ENCODE results near the gene CELA3B. TPM values are rescaled to one million over a fixed set of nuclear protein-coding genes. Genes with fewer than 3 reads are reported as not detected.
"Not testable (repeated sequence)": the region's sequence is repeated elsewhere in the genome, so short reads cannot be mapped to it uniquely, and the experiment has no call there.

Gene CELA3B, protein sequence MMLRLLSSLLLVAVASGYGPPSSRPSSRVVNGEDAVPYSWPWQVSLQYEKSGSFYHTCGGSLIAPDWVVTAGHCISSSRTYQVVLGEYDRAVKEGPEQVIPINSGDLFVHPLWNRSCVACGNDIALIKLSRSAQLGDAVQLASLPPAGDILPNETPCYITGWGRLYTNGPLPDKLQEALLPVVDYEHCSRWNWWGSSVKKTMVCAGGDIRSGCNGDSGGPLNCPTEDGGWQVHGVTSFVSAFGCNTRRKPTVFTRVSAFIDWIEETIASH
- not detected in 2 replicates for total RNA-seq
- not detected in 2 replicates for polyA plus RNA-seq
- polyA plus RNA-seq (2012): not detected in 2 replicates
- polyA minus RNA-seq (ENCODE audit: low replicate concordance): not detected in 2 replicates

- not testable (repeated sequence) for H3K4me1 ChIP-seq (ENCODE audit: control insufficient read depth, extremely low read depth, insufficient read depth, low read length); H3K27me3 ChIP-seq (ENCODE audit: control insufficient read depth, insufficient read depth, low read length); H3K79me2 ChIP-seq (ENCODE audit: control insufficient read depth, insufficient read depth, low read length); H3K36me3 ChIP-seq (ENCODE audit: control insufficient read depth, insufficient read depth, low read length); H3K4me3 ChIP-seq (replicated peaks in 1 of 4; ENCODE audit: control extremely low read depth in 1 of 4, insufficient read depth in 1 of 4, low read depth in 3 of 4, low read length in 4 of 4); H4K20me1 ChIP-seq (ENCODE audit: control insufficient read depth, extremely low read depth, insufficient read depth, low read length); H3K9ac ChIP-seq (ENCODE audit: insufficient read depth, low read length); H2AFZ ChIP-seq (ENCODE audit: low read length); H3K9me3 ChIP-seq (ENCODE audit: control insufficient read depth, insufficient read depth, low read depth, low read length); DNase-seq (ENCODE audit: low read depth in 2 of 2); H3K4me2 ChIP-seq (ENCODE audit: extremely low read depth, insufficient read depth, low read length); H3K27ac ChIP-seq (ENCODE audit: insufficient read depth, low read length)
Measured at GRCh38 chr1:21976703-21977239, at the start of gene CELA3B. TSS of gene CELA3B (plus strand) at chr1:21977022. CDS start at chr1:21977040, 18 bp downstream.

DNA sequence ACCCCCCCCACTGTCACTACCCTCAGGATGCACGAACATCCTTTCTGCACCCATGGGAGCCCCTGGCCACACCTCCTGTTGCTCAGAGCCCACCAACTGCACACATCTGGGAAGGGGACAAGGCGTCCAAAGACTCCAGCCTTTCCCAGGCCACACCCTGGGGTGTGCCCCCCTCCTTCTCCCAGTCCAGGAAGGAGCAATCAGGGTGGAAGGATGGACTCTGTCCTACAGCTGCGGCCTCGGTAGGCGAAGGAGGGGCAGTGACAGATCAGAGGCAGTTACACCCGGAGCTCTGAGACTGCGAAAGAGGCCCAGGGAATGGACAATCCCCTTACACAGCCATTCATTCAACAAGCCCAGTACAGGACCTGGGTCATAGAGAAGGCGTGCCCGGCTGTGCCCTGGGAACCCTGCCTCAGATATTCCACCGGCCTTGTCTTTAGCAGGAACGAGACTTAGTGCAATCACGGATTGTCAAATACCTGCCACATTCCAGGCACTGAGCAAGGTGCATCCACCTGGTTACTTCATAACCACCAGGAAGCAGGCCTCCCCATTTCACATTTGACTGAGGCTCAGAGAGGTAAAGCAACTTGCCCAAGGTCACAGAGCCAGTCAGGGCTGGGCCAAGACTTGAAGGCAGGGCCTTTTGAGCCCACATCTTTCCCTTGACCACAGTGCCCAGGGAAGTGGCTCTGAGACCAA, 49.1 kb upstream of the CELA3B start:
- Histone ChIP-seq H3K36me3 (ENCODE audit: control insufficient read depth, insufficient read depth, low read length) (peaks cover 2% of the 10 kb centered on the region), H2AFZ (ENCODE audit: low read length) (no peak overlapping the region), H3K27ac (ENCODE audit: insufficient read depth, low read length) (peak overlapping the region; percentile 95), H3K4me3 (replicated peaks in 1 of 4; ENCODE audit: control extremely low read depth in 1 of 4, insufficient read depth in 1 of 4, low read depth in 3 of 4, low read length in 4 of 4) (no peak overlapping the region), H3K9ac (ENCODE audit: insufficient read depth, low read length) (peak overlapping the region; percentile 53), H3K27me3 (ENCODE audit: control insufficient read depth, insufficient read depth, low read length) (no peaks in the 10 kb centered on the region), H3K9me3 (ENCODE audit: control insufficient read depth, insufficient read depth, low read depth, low read length) (no peaks in the 10 kb centered on the region), H3K79me2 (ENCODE audit: control insufficient read depth, insufficient read depth, low read length) (peaks cover 64% of the 10 kb centered on the region), H3K4me1 (ENCODE audit: control insufficient read depth, extremely low read depth, insufficient read depth, low read length) (peaks cover 57% of the 10 kb centered on the region), H3K4me2 (ENCODE audit: extremely low read depth, insufficient read depth, low read length) (peak overlapping the region; percentile 59), H4K20me1 (ENCODE audit: control insufficient read depth, extremely low read depth, insufficient read depth, low read length) (no peaks in the 10 kb centered on the region)
- TF ChIP-seq, protein P1, sequence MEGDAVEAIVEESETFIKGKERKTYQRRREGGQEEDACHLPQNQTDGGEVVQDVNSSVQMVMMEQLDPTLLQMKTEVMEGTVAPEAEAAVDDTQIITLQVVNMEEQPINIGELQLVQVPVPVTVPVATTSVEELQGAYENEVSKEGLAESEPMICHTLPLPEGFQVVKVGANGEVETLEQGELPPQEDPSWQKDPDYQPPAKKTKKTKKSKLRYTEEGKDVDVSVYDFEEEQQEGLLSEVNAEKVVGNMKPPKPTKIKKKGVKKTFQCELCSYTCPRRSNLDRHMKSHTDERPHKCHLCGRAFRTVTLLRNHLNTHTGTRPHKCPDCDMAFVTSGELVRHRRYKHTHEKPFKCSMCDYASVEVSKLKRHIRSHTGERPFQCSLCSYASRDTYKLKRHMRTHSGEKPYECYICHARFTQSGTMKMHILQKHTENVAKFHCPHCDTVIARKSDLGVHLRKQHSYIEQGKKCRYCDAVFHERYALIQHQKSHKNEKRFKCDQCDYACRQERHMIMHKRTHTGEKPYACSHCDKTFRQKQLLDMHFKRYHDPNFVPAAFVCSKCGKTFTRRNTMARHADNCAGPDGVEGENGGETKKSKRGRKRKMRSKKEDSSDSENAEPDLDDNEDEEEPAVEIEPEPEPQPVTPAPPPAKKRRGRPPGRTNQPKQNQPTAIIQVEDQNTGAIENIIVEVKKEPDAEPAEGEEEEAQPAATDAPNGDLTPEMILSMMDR (conservative IDR thresholded peaks at IDR 0.05 in 1 of 2, IDR thresholded peaks at IDR 0.05 in 1 of 2; ENCODE audit: low read depth in 1 of 2, low read length in 2 of 2): no peak
- no peak for TF ChIP-seq EZH2 (IDR thresholded peaks at IDR 0.05; ENCODE audit: low read length, missing control alignments)
- peak in 1 of 2 donors; percentile 65 for DNase-seq (ENCODE audit: low read depth in 2 of 2)

- no peak for DNase-seq (ENCODE audit: low read depth in 2 of 2)
- no peak overlapping the region for H3K4me2 ChIP-seq (ENCODE audit: extremely low read depth, insufficient read depth, low read length)
- peaks cover 4% of the 10 kb centered on the region for H3K36me3 ChIP-seq (ENCODE audit: control insufficient read depth, insufficient read depth, low read length)
- H3K4me1 ChIP-seq (ENCODE audit: control insufficient read depth, extremely low read depth, insufficient read depth, low read length): peaks cover 58% of the 10 kb centered on the region
- no peaks in the 10 kb centered on the region for H3K9me3 ChIP-seq (ENCODE audit: control insufficient read depth, insufficient read depth, low read depth, low read length)
- H3K4me3 ChIP-seq (replicated peaks in 1 of 4; ENCODE audit: control extremely low read depth in 1 of 4, insufficient read depth in 1 of 4, low read depth in 3 of 4, low read length in 4 of 4): no peak overlapping the region
- H3K79me2 ChIP-seq (ENCODE audit: control insufficient read depth, insufficient read depth, low read length): peaks cover 66% of the 10 kb centered on the region
- H3K27me3 ChIP-seq (ENCODE audit: control insufficient read depth, insufficient read depth, low read length): no peaks in the 10 kb centered on the region
- TF ChIP-seq, protein P1 (conservative IDR thresholded peaks at IDR 0.05 in 1 of 2, IDR thresholded peaks at IDR 0.05 in 1 of 2; ENCODE audit: low read depth in 1 of 2, low read length in 2 of 2): no peak
- no peak for TF ChIP-seq EZH2 (IDR thresholded peaks at IDR 0.05; ENCODE audit: low read length, missing control alignments)
- no peak overlapping the region for H2AFZ ChIP-seq (ENCODE audit: low read length)
- H3K27ac ChIP-seq (ENCODE audit: insufficient read depth, low read length): peak overlapping the region; percentile 95
- no peaks in the 10 kb centered on the region for H4K20me1 ChIP-seq (ENCODE audit: control insufficient read depth, extremely low read depth, insufficient read depth, low read length)
- no peak overlapping the region for H3K9ac ChIP-seq (ENCODE audit: insufficient read depth, low read length)
Measured at GRCh38 chr1:21930080-21930571, 46.7 kb upstream of the CELA3B start.
